Activated T-cell treated with anti-CD3 and anti-CD28 coated beads for 4 hours (primary cell): ENCODE results near the gene SEC31B.

ENCODE experiments used
- DNase-seq: peaks from one replicate; pipeline ENCODE4 v3.0.0-alpha.2; 2020

SEC31B gene

GRCh38 chr10:100528123-100528886 lies 8.6 kb upstream of the SEC31B start:
- no peak for DNase-seq

- no peak for DNase-seq
These were observed 5.0 kb upstream of the SEC31B start for GRCh38 chr10:100524638-100525037.

- no peak for DNase-seq
These were observed 4.5 kb upstream of the SEC31B start for GRCh38 chr10:100524206-100524605.

- DNase-seq: no peak
These were observed 3.3 kb upstream of the SEC31B start for GRCh38 chr10:100522945-100523344.

- DNase-seq: no peak
These were observed 2.6 kb upstream of the SEC31B start for GRCh38 chr10:100522107-100522801.

- DNase-seq: no peak
These were observed 1.1 kb upstream of the SEC31B start for GRCh38 chr10:100520811-100521210.

- DNase-seq: peak; percentile 59
These were observed 860 bp downstream of the SEC31B start for GRCh38 chr10:100518761-100519241.

GRCh38 chr10:100516847-100517246 lies 2.8 kb downstream of the SEC31B start:
- no peak for DNase-seq

- no peak for DNase-seq
These were observed 4.0 kb downstream of the SEC31B start for GRCh38 chr10:100515612-100516011.

- DNase-seq: peak; percentile 40
These were observed 8.9 kb downstream of the SEC31B start for GRCh38 chr10:100510533-100511308.

GRCh38 chr10:100509241-100509840 lies 10.3 kb downstream of the SEC31B start:
- peak; percentile 55 for DNase-seq

- peak; percentile 32 for DNase-seq
These were observed 10.9 kb downstream of the SEC31B start for GRCh38 chr10:100508691-100509150.

GRCh38 chr10:100508266-100508665 lies 11.4 kb downstream of the SEC31B start:
- DNase-seq: no peak

GRCh38 chr10:100507357-100507732 lies 12.3 kb downstream of the SEC31B start:
- DNase-seq: no peak

- DNase-seq: no peak
These were observed 12.9 kb downstream of the SEC31B start for GRCh38 chr10:100506596-100507356.

GRCh38 chr10:100505164-100505563 lies 14.5 kb downstream of the SEC31B start:
- no peak for DNase-seq

GRCh38 chr10:100504096-100504495 lies 15.6 kb downstream of the SEC31B start:
- no peak for DNase-seq

GRCh38 chr10:100502926-100503494 lies 16.7 kb downstream of the SEC31B start:
- DNase-seq: no peak

GRCh38 chr10:100501423-100501822 lies 18.2 kb downstream of the SEC31B start:
- no peak for DNase-seq

- no peak for DNase-seq
These were observed 21.6 kb downstream of the SEC31B start for GRCh38 chr10:100498059-100498458.

GRCh38 chr10:100496567-100496966 lies 23.1 kb downstream of the SEC31B start:
- no peak for DNase-seq

GRCh38 chr10:100490531-100490930 lies 29.1 kb downstream of the SEC31B start:
- DNase-seq: no peak
